Lung (tissue), 14 donors: ENCODE data around the gene USP17L22. TPM values are rescaled to one million over a fixed set of nuclear protein-coding genes. Genes with fewer than 3 reads are reported as not detected.
"Not testable (repeated sequence)": the region's sequence is repeated elsewhere in the genome, so short reads cannot be mapped to it uniquely, and the experiment has no call there.

ENCODE experiments used
- ATAC-seq: fragments of 200-7000 bp; cut with Tn5 transposase; one replicate; pipeline ENCODE4 v1.9.1; 2020; ENCODE audit warnings: moderate number of reproducible peaks; ENCODE audit not compliant: insufficient read depth, low FRiP score
- DNase-seq, 3 donors: peaks; one replicate each; pipeline ENCODE4 v3.0.0-alpha.2; 2013 to 2017
- H3K27ac ChIP-seq, 2 donors: one replicate each; pipeline ENCODE4 v1.5.1; 2013; ENCODE audit warnings: mild to moderate bottlenecking in 2 of 2, moderate library complexity in 2 of 2, control low read depth in 1 of 2, inconsistent platforms in 1 of 2, low read depth in 1 of 2, low read length in 1 of 2
- H3K27me3 ChIP-seq, 3 donors: one replicate each; pipeline ENCODE4 v1.5.1; 2013; ENCODE audit warnings: low read length in 2 of 3; ENCODE audit not compliant: control insufficient read depth in 3 of 3, insufficient read depth in 3 of 3
- H3K36me3 ChIP-seq, 4 donors: one replicate each; pipeline ENCODE4 v1.5.1; 2013; ENCODE audit warnings: low read length in 4 of 4, mild to moderate bottlenecking in 1 of 4, moderate library complexity in 1 of 4; ENCODE audit not compliant: control insufficient read depth in 4 of 4, insufficient read depth in 4 of 4
- H3K4me1 ChIP-seq, 5 donors: one replicate each; pipeline ENCODE4 v1.5.1; 2013; ENCODE audit warnings: low read length in 5 of 5, mild to moderate bottlenecking in 2 of 5, moderate library complexity in 1 of 5; ENCODE audit not compliant: control insufficient read depth in 5 of 5, insufficient read depth in 5 of 5
- H3K4me3 ChIP-seq: one replicate; pipeline ENCODE4 v1.5.1; 2013; ENCODE audit warnings: mild to moderate bottlenecking, control low read depth, moderate library complexity
- H3K9ac ChIP-seq, 2 donors: one replicate each; pipeline ENCODE4 v1.5.1; 2013; ENCODE audit warnings: low read length in 2 of 2, control low read depth in 1 of 2; ENCODE audit not compliant: insufficient read depth in 1 of 2
- H3K9me3 ChIP-seq, 4 donors: one replicate each; pipeline ENCODE4 v1.5.1; 2013; ENCODE audit warnings: low read length in 3 of 4, mild to moderate bottlenecking in 1 of 4, moderate library complexity in 1 of 4; ENCODE audit not compliant: control insufficient read depth in 4 of 4, insufficient read depth in 3 of 4
- WGBS, 2 donors: extraction: QIAGEN DNeasy Blood & Tissue Kit; methylation state at CpG; one replicate each; pipeline ENCODE4 v1.1.7; 2013; 5-methylcytosine and 5-hydroxymethylcytosine counted together
- long read RNA-seq, 5 donors: transcript quantifications; one replicate each; lab custom pipeline, GENCODE V29; 2026
- polyA plus RNA-seq, 2 donors: library from polyadenylated mRNA; stranded (reverse); fragments of 200-250 nt; gene quantifications; one replicate each; pipeline ENCODE4 v1.2.1, GENCODE V29; 2013
- total RNA-seq, 2 donors: library from RNA; depleted of rRNA in 1 of 2; stranded (reverse); fragments of >200 nt in 1 of 2; gene quantifications; one replicate each; pipeline ENCODE4 v1.2.1, GENCODE V29; 2014 to 2021
- donor health status: Bipolar disorder and iron deficiency.
- donor health status: healthy.
- donor health status: DM: yes; HTN: yes; CAD: no.

Gene USP17L22
- total RNA-seq (not detected), polyA plus RNA-seq (not detected)
- long read RNA-seq, donor 1: 0 reads
- long read RNA-seq, donor 2: 0 reads
- long read RNA-seq, donor 3: 0 reads
- long read RNA-seq, donor 4: 0 reads
- long read RNA-seq, donor 5: 0 reads

DNA sequence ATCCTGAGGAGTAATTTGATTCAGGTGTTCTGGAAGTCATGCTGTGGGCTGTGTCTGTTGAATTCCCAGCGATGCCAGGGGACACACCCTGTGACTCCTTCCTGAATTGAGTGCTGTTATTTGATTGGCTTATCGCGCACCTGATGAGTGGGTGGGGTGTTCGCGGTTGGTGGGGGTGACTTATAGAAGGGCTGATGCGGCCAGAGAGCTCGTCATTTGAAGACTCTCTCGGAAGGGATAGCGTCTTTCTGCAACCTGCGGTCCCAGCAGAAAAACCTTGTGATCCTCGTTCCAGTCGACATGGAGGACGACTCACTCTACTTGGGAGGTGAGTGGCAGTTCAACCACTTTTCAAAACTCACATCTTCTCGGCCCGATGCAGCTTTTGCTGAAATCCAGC, at the start of gene USP17L22:
TSS of gene USP17L22 (plus strand) at position 301 of the 400 bp plus-strand sequence. CDS start at position 301, 0 bp downstream.
- H3K27me3 ChIP-seq, DNase-seq, H3K27ac ChIP-seq, H3K4me3 ChIP-seq, ATAC-seq, H3K9me3 ChIP-seq, H3K4me1 ChIP-seq, H3K9ac ChIP-seq, H3K36me3 ChIP-seq: not testable (repeated sequence)
- no CpG with 5 or more reads among the region's 15 CpGs for WGBS, 2 donors

- not testable (repeated sequence) for H3K27me3 ChIP-seq, ATAC-seq, H3K9ac ChIP-seq, H3K9me3 ChIP-seq, DNase-seq, H3K4me1 ChIP-seq, H3K36me3 ChIP-seq, H3K4me3 ChIP-seq, H3K27ac ChIP-seq
- WGBS, 2 donors: no CpG with 5 or more reads among the region's 13 CpGs
These were observed 47.6 kb upstream of the USP17L22 start, which contains the start of gene USP17L12 for GRCh38 chr4:9219852-9220251. Gene USP17L12 (plus strand): TSS chr4:9220152. CDS start chr4:9220152, 0 bp downstream.

GRCh38 chr4:9224596-9224995, 42.8 kb upstream of the USP17L22 start, which contains the start of gene USP17L13:
Gene USP17L13 (plus strand): TSS chr4:9224896. CDS start chr4:9224896, 0 bp downstream.
- not testable (repeated sequence) for H3K9ac ChIP-seq, H3K27me3 ChIP-seq, H3K4me1 ChIP-seq, H3K4me3 ChIP-seq, H3K36me3 ChIP-seq, H3K27ac ChIP-seq, ATAC-seq, H3K9me3 ChIP-seq, DNase-seq
- WGBS, 2 donors: no CpG with 5 or more reads among the region's 14 CpGs

GRCh38 chr4:9230249-9230648, 37.2 kb upstream of the USP17L22 start:
- not testable (repeated sequence) for DNase-seq

DNA sequence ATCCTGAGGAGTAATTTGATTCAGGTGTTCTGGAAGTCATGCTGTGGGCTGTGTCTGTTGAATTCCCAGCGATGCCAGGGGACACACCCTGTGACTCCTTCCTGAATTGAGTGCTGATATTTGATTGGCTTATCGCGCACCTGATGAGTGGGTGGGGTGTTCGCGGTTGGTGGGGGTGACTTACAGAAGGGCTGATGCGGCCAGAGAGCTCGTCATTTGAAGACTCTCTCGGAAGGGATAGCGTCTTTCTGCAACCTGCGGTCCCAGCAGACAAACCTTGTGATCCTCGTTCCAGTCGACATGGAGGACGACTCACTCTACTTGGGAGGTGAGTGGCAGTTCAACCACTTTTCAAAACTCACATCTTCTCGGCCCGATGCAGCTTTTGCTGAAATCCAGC, 33.3 kb upstream of the USP17L22 start, which contains the start of gene USP17L15:
TSS of gene USP17L15 (plus strand) at position 301 of the 400 bp plus-strand sequence. CDS start at position 301, 0 bp downstream.
- H3K4me1 ChIP-seq, ATAC-seq: not testable (repeated sequence)
- no CpG with 5 or more reads among the region's 15 CpGs for WGBS, 2 donors

More at GRCh38 chr4:9230249-9230648, 37.2 kb upstream of the USP17L22 start:
- not testable (repeated sequence) for H3K4me3 ChIP-seq, H3K9me3 ChIP-seq, H3K9ac ChIP-seq, H3K27ac ChIP-seq, H3K4me1 ChIP-seq, H3K27me3 ChIP-seq, H3K36me3 ChIP-seq, ATAC-seq
- 81 to 90% methylated on average over 5 of the region's 8 CpGs for WGBS, 2 donors

DNA sequence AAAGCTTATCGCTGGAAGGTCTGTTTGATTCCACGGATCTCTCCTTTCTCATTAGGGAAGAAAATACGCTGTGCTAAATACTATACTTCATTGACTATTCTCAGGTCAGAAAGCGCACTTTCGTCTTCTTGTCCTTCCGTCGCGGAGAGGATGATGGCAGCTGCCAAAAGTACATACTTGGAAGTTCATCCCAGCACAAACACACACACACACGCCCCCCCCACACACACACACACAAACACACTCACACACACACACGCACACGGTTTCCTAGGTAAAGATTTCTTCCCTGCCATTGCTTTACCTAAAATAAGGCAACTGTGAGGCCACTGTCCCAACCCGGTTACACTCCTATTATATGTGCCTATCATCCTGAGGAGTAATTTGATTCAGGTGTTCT, 29.0 kb upstream of the USP17L22 start:
- H3K36me3 ChIP-seq, H3K27ac ChIP-seq, H3K4me3 ChIP-seq, ATAC-seq, H3K4me1 ChIP-seq, H3K9ac ChIP-seq, H3K9me3 ChIP-seq, H3K27me3 ChIP-seq, DNase-seq: not testable (repeated sequence)
- WGBS, 2 donors: 72 to 83% methylated on average over 9 to 11 of the region's 12 CpGs

More for the DNA sequence above, 33.3 kb upstream of the USP17L22 start, which contains the start of gene USP17L15:
- H3K4me3 ChIP-seq, H3K27ac ChIP-seq, H3K36me3 ChIP-seq, H3K9ac ChIP-seq, DNase-seq, H3K27me3 ChIP-seq, H3K9me3 ChIP-seq: not testable (repeated sequence)

GRCh38 chr4:9243579-9243978, 23.8 kb upstream of the USP17L22 start, which contains the start of gene USP17L17:
Gene USP17L17 (plus strand): TSS chr4:9243879. CDS start chr4:9243879, 0 bp downstream.
- not testable (repeated sequence) for H3K36me3 ChIP-seq, DNase-seq, H3K9me3 ChIP-seq, H3K27me3 ChIP-seq, ATAC-seq, H3K4me3 ChIP-seq, H3K27ac ChIP-seq, H3K4me1 ChIP-seq, H3K9ac ChIP-seq
- 92% methylated on average over 5 of the region's 14 CpGs for WGBS, 2 donors

DNA sequence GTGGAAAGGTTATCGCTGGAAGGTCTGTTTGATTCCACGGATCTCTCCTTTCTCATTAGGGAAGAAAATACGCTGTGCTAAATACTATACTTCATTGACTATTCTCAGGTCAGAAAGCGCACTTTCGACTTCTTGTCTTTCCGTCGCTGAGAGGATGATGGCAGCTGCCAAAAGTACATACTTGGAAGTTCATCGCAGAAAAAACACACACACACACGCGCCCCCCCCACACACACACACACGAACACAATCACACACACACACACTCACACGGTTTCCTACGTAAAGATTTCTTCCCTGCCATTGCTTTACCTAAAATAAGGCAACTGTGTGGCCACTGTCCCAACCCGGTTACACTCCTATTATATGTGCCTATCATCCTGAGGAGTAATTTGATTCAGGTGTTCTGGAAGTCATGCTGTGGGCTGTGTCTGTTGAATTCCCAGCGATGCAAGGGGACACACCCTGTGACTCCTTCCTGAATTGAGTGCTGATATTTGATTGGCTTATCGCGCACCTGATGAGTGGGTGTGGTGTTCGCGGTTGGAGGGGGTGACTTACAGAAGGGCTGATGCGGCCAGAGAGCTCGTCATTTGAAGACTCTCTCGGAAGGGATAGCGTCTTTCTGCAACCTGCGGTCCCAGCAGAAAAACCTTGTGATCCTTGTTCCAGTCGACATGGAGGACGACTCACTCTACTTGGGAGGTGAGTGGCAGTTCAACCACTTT, 19.3 kb upstream of the USP17L22 start, which contains the start of gene USP17L18:
TSS of gene USP17L18 (plus strand) at position 678 of the 728 bp plus-strand sequence. CDS start at position 678, 0 bp downstream.
- H3K27me3 ChIP-seq, H3K4me3 ChIP-seq, H3K9me3 ChIP-seq, H3K36me3 ChIP-seq, H3K9ac ChIP-seq, H3K27ac ChIP-seq, ATAC-seq, H3K4me1 ChIP-seq: not testable (repeated sequence)
- 88 to 89% methylated on average over 14 to 15 of the region's 26 CpGs for WGBS, 2 donors
- peak in 1 of 3 donors; percentile 12 for DNase-seq
